ENCODE measurements around the gene ZXDC.

DNA sequence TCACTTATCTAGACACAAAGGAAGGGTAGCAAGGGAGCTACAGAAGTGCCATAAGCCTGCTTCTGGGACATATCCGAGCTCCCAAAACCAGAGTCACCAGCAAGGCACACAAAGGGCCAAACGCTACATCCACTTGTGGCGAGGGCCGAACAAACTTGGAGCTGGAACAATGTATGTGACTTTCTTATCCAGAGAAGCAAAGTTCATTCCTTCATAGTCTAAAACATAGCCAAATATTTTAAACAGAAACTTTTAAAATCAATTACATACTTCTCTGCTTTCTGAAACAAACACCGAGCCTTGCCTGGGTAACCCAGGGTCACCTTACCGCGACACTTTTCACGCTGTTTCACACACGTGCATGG, 15.9 kb downstream of the ZXDC start:
- TF ChIP-seq ZNF274 (IDR thresholded peaks at IDR 0.05; ENCODE audit: low read depth, low read length), result no peak
- no peak for TF ChIP-seq YY1 (IDR thresholded peaks at IDR 0.05; ENCODE audit: insufficient read depth, insufficient read length)
